Measurements from ENCODE around the gene USP20.

The USP20 gene

GRCh38 chr9:129850821-129851550 is 15.7 kb downstream of the USP20 start:
- in situ Hi-C loops (cut with MboI; ENCODE audit: low pct_unique_long_range_greater_than_20kb, low sequenced_read_pairs, unreplicated experiment), result no loop called here
- TF ChIP-seq, protein P1, sequence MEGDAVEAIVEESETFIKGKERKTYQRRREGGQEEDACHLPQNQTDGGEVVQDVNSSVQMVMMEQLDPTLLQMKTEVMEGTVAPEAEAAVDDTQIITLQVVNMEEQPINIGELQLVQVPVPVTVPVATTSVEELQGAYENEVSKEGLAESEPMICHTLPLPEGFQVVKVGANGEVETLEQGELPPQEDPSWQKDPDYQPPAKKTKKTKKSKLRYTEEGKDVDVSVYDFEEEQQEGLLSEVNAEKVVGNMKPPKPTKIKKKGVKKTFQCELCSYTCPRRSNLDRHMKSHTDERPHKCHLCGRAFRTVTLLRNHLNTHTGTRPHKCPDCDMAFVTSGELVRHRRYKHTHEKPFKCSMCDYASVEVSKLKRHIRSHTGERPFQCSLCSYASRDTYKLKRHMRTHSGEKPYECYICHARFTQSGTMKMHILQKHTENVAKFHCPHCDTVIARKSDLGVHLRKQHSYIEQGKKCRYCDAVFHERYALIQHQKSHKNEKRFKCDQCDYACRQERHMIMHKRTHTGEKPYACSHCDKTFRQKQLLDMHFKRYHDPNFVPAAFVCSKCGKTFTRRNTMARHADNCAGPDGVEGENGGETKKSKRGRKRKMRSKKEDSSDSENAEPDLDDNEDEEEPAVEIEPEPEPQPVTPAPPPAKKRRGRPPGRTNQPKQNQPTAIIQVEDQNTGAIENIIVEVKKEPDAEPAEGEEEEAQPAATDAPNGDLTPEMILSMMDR (IDR thresholded peaks at IDR 0.05; ENCODE audit: extremely low read depth, insufficient read depth, missing control alignments), result no peak

GRCh38 chr9:129851821-129852220 is 16.6 kb downstream of the USP20 start:
- TF ChIP-seq, protein P1 (IDR thresholded peaks at IDR 0.05; ENCODE audit: extremely low read depth, insufficient read depth, missing control alignments), result no peak
- DNase-seq (ENCODE audit: low spot score), result no peak
- in situ Hi-C loops (cut with MboI; ENCODE audit: low pct_unique_long_range_greater_than_20kb, low sequenced_read_pairs, unreplicated experiment), result no loop called here

More at GRCh38 chr9:129850821-129851550, 15.7 kb downstream of the USP20 start:
- no peak for DNase-seq (ENCODE audit: low spot score)

- no peak for DNase-seq (ENCODE audit: low spot score)
- in situ Hi-C loops (cut with MboI; ENCODE audit: low pct_unique_long_range_greater_than_20kb, low sequenced_read_pairs, unreplicated experiment), result no loop called here
- TF ChIP-seq, protein P1 (IDR thresholded peaks at IDR 0.05; ENCODE audit: extremely low read depth, insufficient read depth, missing control alignments), result no peak
Measured at GRCh38 chr9:129852579-129852978, 17.3 kb downstream of the USP20 start.

- in situ Hi-C loops (cut with MboI; ENCODE audit: low pct_unique_long_range_greater_than_20kb, low sequenced_read_pairs, unreplicated experiment), result no loop called here
- TF ChIP-seq, protein P1 (IDR thresholded peaks at IDR 0.05; ENCODE audit: extremely low read depth, insufficient read depth, missing control alignments), result no peak
- no peak for DNase-seq (ENCODE audit: low spot score)
Measured at GRCh38 chr9:129853614-129854013, 18.4 kb downstream of the USP20 start.

DNA sequence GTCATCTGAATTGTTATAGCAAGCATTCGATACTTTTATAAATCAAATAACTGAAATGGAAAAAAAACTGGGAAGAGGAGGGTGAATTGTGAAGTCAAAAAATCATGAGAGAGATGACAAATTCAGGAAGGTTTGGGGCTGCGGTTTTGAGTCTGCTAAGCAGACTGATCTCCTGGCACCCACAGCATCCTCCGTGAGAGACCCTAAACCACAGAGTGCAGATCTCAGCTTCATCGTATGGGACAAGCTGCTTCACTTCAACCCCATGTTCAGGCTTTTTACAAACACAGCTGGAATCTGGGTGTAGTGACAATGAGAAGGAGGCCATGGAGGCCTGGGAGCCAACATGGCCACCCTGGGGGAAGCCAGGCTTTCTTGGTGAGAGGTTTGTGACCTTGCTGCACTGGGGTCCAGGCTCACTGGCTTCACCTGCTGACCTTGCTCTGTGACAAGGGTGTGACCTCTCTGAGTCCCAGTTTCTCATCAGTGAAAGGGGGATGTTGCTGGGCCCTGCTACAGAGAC is 19.4 kb downstream of the USP20 start:
- DNase-seq (ENCODE audit: low spot score), result no peak
- in situ Hi-C loops (cut with MboI; ENCODE audit: low pct_unique_long_range_greater_than_20kb, low sequenced_read_pairs, unreplicated experiment), result no loop called here
- TF ChIP-seq, protein P1 (IDR thresholded peaks at IDR 0.05; ENCODE audit: extremely low read depth, insufficient read depth, missing control alignments), result no peak

DNA sequence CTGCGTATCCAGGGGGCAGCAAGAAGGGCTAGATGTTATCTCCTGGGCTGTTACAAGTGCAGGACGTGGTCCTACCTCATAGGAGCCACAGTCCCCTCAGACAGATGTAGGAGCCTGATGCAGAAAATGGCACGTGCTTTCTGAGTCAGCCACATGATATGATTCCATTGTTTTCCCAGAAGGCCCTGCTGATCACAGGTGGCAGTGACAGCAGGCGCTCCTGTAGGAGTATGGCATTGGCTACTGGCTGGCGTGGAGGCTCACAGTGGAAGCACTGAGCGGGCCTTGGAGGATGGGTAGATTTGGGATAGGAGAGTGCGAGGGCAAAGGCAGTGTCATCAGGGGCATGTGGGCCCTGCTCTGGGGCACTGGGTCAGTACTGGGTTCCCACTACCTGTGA is 21.9 kb downstream of the USP20 start:
- TF ChIP-seq, protein P1 (IDR thresholded peaks at IDR 0.05; ENCODE audit: extremely low read depth, insufficient read depth, missing control alignments), result no peak
- in situ Hi-C loops (cut with MboI; ENCODE audit: low pct_unique_long_range_greater_than_20kb, low sequenced_read_pairs, unreplicated experiment), result no loop called here
- no peak for DNase-seq (ENCODE audit: low spot score)

Data from GM13977 (cell line).